ENCODE measurements around the gene SPACA5.
"Not testable (repeated sequence)": the region's sequence is repeated elsewhere in the genome, so short reads cannot be mapped to it uniquely, and the experiment has no call there.

The SPACA5 gene

DNA sequence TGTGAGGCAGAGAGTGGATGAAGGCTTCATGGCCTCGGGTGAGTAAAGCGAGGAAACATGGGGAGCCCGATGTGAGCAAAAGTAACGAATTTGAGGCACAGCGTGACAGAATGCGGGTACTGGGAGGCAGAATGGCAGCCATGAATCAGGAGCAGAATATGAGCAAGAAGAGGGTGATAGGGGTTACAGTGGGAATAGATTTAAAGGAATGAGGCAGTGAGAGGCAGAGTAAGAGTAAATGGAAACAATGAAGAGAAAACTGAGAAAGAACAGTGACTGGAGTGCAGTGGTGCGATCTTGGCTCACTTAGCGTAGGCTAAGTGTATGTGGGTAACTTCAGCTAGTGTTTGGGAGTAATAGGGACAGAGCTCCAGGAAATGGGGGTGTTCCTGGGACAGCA, at the start of gene SPACA5:
SPACA5 (plus strand) TSS at position 301 of the 400 bp plus-strand sequence. CDS start 815 bp downstream, outside the sequence.
- DNase-seq (ENCODE audit: low read depth in 2 of 2) = not testable (repeated sequence)

GRCh38 chrX:47958206-47958605, 48.6 kb upstream of the SPACA5 start:
- DNase-seq (ENCODE audit: low read depth in 2 of 2) = not testable (repeated sequence)

GRCh38 chrX:47958761-47959342, 47.9 kb upstream of the SPACA5 start:
- no peak for DNase-seq (ENCODE audit: low read depth in 2 of 2)

- DNase-seq (ENCODE audit: low read depth in 2 of 2) = no peak
Measured at GRCh38 chrX:47960406-47960805, 46.4 kb upstream of the SPACA5 start.

DNA sequence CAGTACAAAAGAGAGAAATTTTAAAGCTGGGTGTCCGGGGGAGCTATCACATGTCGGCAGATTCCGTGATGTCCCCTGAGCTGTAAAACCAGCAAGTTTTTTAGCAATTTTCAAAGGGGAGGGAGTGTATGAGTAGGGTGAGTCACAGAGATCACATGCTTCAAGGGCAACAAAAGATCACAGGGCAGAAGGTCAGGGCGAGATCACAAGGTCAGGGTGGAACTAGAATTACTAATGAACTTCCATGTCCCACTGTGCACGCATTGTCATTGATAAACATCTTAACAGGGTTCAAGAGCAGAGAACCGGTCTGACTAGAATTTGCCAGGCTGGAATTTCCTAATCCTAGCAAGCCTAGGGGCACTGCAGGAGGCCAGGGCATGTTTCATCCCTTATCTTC, 45.0 kb upstream of the SPACA5 start:
- DNase-seq (ENCODE audit: low read depth in 2 of 2) = not testable (repeated sequence)

DNA sequence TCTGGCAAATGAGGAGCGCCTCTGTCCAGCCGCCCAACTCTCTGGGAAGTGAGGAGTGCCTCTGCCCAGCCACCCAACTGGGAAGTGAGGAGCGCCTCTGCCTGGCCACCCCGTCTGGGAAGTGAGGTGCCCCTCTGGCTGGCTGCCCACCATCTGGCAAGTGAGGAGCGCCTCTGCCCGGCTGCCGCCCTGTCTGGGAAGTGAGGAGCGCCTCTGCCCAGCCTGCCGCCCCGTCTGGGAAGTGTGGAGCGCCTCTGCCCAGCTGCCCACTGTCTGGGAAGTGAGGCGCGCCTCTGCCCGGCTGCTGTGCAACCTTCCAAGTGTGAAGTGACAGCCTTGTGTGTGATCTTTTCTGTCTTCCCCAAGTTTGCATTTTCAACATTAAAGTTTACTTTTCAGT, 41.3 kb upstream of the SPACA5 start:
- DNase-seq (ENCODE audit: low read depth in 2 of 2) = not testable (repeated sequence)

GRCh38 chrX:47973235-47973634, 33.6 kb upstream of the SPACA5 start:
- DNase-seq (ENCODE audit: low read depth in 2 of 2) = no peak

DNA sequence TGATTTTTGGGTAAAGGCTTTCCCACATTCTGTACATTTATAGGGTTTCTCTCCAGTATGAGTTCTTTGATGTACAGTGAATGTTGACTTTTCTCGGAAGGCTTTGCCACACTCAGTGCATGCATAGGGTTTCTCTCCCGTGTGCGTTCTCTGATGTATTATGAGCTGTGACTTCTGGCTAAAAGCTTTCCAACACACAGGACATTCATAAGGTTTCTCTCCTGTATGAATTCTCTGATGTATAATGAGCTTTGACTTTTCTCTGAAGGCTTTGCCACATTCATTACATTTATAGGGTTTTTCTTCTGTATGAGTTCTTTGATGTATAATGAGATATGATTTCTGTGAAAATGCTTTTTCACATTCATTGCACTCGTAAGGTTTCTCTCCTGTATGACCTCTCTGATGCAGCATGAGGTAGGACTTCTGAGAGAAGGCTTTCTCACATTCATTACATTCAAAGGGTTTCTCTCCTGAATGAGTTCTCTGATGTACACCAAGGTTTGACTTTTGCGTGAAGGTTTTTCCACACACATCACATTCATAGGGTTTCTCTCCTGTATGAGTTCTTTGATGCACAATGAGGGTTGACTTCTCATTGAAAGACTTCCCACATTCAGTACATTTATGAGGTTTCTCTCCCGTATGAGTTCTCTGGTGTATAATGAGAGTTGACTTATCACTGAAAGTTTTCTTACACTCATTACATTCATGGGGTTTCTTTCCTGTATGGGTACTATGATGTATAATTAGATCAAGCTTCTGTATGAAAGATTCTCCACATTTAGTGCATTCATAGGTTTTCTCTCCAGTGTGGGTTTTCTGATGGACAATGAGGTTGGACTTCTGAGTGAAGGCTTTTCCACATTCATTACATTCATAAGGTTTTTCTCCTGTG, 30.3 kb upstream of the SPACA5 start:
- no peak for DNase-seq (ENCODE audit: low read depth in 2 of 2)

DNA sequence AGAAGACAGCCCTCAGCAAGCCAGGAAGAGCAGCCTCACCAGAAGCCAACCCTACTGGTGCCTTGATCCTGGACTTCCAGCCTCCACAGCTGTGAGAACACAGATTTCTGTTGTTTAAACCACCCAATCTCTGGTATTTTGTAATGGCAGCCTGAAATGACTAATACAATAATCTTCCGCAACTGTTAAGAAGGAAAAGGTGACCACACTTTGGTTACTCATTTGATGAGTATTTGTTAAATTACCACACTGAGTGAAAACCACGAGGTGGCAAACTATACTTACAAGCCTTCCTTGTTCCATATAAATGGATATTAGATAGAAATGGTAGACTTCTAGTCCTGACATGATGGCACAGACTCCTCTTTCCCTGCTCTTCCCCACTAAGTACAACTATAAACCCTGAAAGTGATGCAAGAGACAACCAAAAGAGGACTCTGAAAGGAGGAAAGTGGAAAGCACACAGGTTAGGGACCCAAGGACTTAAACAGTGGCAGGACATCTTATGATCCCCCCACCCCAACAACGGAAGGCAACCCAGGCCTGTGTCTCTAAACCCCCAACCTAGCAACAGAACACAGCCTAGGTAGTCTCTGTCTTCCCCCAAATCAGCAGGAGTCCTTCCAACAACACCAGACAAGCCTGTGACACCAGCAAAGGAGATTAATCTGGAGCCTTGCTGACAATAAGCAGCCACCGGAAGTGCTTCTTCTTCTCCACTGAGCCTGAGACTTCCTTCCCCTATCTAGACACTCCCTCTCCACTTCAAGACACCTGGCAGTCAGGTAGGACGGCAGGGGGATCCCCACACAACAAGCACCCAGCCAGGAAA, 15.3 kb upstream of the SPACA5 start:
- DNase-seq (ENCODE audit: low read depth in 2 of 2) = no peak

- DNase-seq (ENCODE audit: low read depth in 2 of 2) = no peak
Measured at GRCh38 chrX:47992095-47992380, 14.8 kb upstream of the SPACA5 start.

DNA sequence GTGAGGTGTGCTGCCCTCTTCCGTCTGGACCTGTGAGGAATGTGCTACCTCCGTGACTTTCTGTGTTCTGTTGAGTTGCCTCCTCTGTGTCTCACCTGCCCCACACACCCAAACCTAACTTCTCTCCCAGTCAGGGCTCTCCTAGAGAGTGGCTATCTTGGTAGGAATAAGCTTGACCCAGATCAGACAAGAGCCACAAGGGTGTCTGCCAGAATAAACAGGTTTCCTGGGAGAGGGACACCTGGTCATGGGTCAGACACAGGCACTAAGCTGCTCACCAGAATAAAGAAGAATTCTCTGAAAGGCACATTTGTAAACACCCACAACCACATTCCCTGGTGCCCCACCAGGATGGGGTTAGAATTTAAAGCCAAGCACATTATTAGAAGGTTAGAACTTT, 14.1 kb upstream of the SPACA5 start:
- DNase-seq (ENCODE audit: low read depth in 2 of 2) = no peak

- DNase-seq (ENCODE audit: low read depth in 2 of 2) = no peak
Measured at GRCh38 chrX:48001260-48001659, 5.5 kb upstream of the SPACA5 start.

DNA sequence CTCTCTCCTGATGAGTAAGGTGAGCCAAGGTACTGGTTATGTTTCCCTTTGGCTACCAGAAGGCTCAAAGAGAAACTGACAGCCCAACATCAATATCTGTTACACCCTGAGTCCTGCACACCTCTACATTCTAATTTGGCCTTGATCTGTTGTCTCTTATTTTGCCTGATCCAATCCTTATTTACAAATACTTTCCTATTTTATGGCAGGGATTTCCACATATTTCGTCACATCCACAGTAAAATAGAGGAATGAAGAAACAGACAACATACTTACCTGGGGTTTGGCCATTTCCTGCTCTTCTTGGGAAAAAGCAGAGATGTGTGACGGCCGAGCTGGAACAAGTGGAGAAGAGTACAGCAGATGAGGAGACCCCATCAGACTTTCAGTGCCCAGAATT, 4.5 kb upstream of the SPACA5 start:
- no peak for DNase-seq (ENCODE audit: low read depth in 2 of 2)

DNA sequence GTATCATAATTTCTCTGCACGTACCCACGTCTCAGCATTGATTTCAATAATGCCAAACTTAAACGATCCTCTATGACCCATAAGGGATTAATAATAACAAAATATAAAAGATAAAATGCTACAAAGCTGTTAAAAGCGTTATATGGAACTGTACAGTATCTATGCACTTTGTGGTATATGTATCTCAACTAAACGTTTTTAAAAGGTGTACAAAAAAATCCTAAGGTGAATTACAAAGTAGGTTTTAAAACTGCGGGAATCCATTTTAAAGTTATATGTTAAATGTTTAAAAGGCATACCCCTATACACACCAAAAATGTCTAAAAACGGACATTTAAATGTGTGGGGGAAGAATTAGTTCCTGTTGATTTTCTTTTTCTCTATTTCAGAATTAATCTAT, 3.9 kb upstream of the SPACA5 start:
- DNase-seq (ENCODE audit: low read depth in 2 of 2) = no peak

- no peak for DNase-seq (ENCODE audit: low read depth in 2 of 2)
Measured at GRCh38 chrX:48003367-48003757, 3.4 kb upstream of the SPACA5 start.

- peak; percentile 81 to 87 for DNase-seq (ENCODE audit: low read depth in 2 of 2)
Measured at GRCh38 chrX:48003758-48004457, 2.9 kb upstream of the SPACA5 start, which contains the start of gene ZNF182. TSS of gene ZNF182 (minus strand) at chrX:48003989. CDS start at chrX:48002609, 1,380 bp downstream.

DNA sequence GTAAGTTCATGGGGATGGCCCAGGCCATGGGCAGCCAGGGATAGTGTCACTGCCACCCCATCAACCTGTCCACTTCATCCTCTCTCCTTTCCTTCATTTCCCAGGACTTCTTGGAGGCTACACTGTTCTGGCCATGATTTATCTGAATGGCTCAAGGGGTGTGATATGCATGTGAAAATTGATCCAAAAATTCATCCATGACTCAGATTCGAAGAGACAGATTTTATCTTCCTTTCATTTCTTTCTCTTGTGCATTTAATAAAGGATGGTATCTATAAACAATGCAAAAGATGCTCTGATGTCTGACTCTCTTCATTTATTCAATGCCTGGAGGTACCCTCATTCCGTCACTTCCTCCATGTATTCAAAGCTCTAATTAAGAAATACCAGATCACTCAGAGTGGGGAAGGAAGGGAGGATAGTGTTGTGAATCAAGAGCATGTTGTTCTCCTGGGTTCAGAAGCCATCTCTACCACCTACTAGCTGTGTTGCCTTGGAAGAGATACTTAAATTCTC, 2.7 kb downstream of the SPACA5 start:
- DNase-seq (ENCODE audit: low read depth in 2 of 2) = not testable (repeated sequence)

GRCh38 chrX:48016583-48017310, 10.0 kb downstream of the SPACA5 start:
- DNase-seq (ENCODE audit: low read depth in 2 of 2) = not testable (repeated sequence)

DNA sequence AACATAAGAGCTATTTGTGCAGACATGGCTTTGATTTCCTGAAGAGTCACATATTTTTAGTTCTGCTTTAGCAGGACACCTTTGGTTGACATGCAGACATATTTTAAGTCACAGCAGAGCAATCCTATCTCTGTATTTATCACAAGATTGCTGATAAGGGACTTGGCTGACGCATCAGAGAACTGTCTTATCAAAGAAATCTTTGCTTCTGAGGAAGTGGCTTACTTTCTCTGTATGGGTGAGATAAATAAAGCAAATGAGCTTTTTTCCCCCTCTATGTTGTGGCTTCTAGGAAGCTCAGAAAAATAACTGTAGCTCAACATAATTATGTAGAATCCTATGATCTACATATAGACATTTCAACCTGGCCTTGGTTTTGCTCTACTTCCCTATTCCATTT, 13.1 kb downstream of the SPACA5 start:
- DNase-seq (ENCODE audit: low read depth in 2 of 2) = not testable (repeated sequence)

DNA sequence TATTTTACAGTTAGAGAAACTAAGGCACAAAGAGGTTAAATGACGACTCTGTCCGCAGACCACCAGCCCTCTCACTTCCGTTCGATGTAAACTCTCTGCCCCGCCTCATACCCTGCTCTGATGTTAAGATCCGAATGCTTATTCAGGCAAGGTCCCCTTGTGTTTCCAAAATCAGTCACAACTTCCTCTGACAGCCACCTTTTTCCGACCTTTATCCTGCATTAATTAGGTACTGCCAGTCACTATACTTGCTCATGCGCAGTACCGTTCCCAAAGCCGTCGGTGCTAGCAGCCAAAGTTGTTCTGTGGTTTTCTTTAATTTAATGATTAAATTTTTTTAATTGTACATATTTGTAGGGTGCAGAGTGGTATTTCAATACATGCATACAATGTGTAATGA, 13.7 kb downstream of the SPACA5 start:
- not testable (repeated sequence) for DNase-seq (ENCODE audit: low read depth in 2 of 2)

Data from stimulated activated CD4-positive, alpha-beta T cell treated with anti-CD3 and anti-CD28 coated beads, Interleukin-1b, Interleukin-23, amount 100 ng/mL, for 4 hours (primary cell).